OCI-LY7 (cell line): Measurements from ENCODE around the gene ACTC1. TPM values are rescaled to one million over a fixed set of nuclear protein-coding genes. Genes with fewer than 3 reads are reported as not detected.

Experiments used
- BruUV-seq: library from RNA; stranded (reverse); fragments of 400-500 nt; replicated peaks from 2 replicates; lab custom pipeline; 2021; lab: Mats Ljungman, UMichigan
- CTCF ChIA-PET: fragments of 300-600 bp; sonication (Branson Sonifier 250); formaldehyde crosslinking; loops from one replicate; lab custom pipeline; 2022; ENCODE audit warnings: antibody characterized with exemption; ENCODE audit not compliant: unreplicated experiment; lab: Charles Lee
- POLR2A ChIA-PET: fragments of 300-600 bp; sonication (Branson Sonifier 250); formaldehyde crosslinking; loops from one replicate; lab custom pipeline; 2022; ENCODE audit warnings: antibody characterized with exemption; lab: Charles Lee
- DNase-seq: peaks from one replicate; pipeline ENCODE4 v3.0.0-alpha.2; 2015; ENCODE audit warnings: low spot score
- H2AFZ ChIP-seq: fragments of 200-600 bp; sonication (generic), shearing (Covaris generic); 2 replicates; pipeline ENCODE4 v1.6.1; 2014; ENCODE audit warnings: mild to moderate bottlenecking, antibody characterized with exemption, low read length, moderate library complexity
- H3K27ac ChIP-seq: fragments of 200-600 bp; sonication (generic); 2 replicates; pipeline ENCODE4 v1.5.1; 2014; ENCODE audit warnings: mixed run types, low read depth, mild to moderate bottlenecking, moderate library complexity, low read length, inconsistent platforms; ENCODE audit not compliant: poor library complexity, severe bottlenecking
- H3K36me3 ChIP-seq: fragments of 200-600 bp; sonication (generic); 2 replicates; pipeline ENCODE4 v1.6.1; 2014; ENCODE audit warnings: mild to moderate bottlenecking, antibody characterized with exemption, low read length, moderate library complexity, mixed read lengths; ENCODE audit not compliant: insufficient read depth
- H3K4me1 ChIP-seq: fragments of 200-600 bp; sonication (generic); 2 replicates; pipeline ENCODE4 v1.5.1; 2014; ENCODE audit warnings: mild to moderate bottlenecking, low read length; ENCODE audit not compliant: insufficient read depth, poor library complexity, severe bottlenecking
- H3K4me2 ChIP-seq: fragments of 200-600 bp; sonication (generic); 2 replicates; pipeline ENCODE4 v1.6.1; 2014; ENCODE audit warnings: mild to moderate bottlenecking, low read length
- H3K4me3 ChIP-seq: fragments of 200-600 bp; sonication (generic); 2 replicates; pipeline ENCODE4 v1.5.1; 2014; ENCODE audit warnings: mild to moderate bottlenecking, low read depth, low read length; ENCODE audit not compliant: poor library complexity, severe bottlenecking
- H3K79me2 ChIP-seq: fragments of 200-600 bp; sonication (generic); 2 replicates; pipeline ENCODE4 v1.6.1; 2016; ENCODE audit warnings: low read depth, mild to moderate bottlenecking, low read length, moderate library complexity, mixed read lengths; ENCODE audit not compliant: insufficient read depth
- H3K9me2 ChIP-seq: fragments of 200-600 bp; sonication (generic); 2 replicates; pipeline ENCODE4 v1.6.1; 2016; ENCODE audit warnings: mild to moderate bottlenecking, low read length, mixed read lengths; ENCODE audit not compliant: insufficient read depth
- H3K9me3 ChIP-seq: fragments of 200-600 bp; sonication (generic); 2 replicates; pipeline ENCODE4 v1.6.1; 2014; ENCODE audit warnings: mild to moderate bottlenecking, mixed run types, low read length, mixed read lengths
- H4K20me1 ChIP-seq: fragments of 200-600 bp; sonication (generic); 2 replicates; pipeline ENCODE4 v1.6.1; 2014; ENCODE audit warnings: mild to moderate bottlenecking, antibody characterized with exemption, low read length, moderate library complexity, mixed read lengths; ENCODE audit not compliant: insufficient read depth
- CTCF ChIP-seq: fragments of 200-600 bp; sonication (generic); conservative IDR thresholded peaks from 2 replicates; pipeline ENCODE4 v1.5.1; 2014; ENCODE audit warnings: mild to moderate bottlenecking, antibody characterized with exemption, low read length, moderate library complexity, mixed read lengths
- EZH2phosphoT487 ChIP-seq: fragments of 200-600 bp; sonication (generic); IDR thresholded peaks from 2 replicates; pipeline ENCODE4 v1.6.1; 2018; ENCODE audit warnings: low read depth, borderline replicate concordance, mild to moderate bottlenecking, mixed run types, antibody characterized with exemption, low read length, moderate library complexity, mixed read lengths
- intact Hi-C: fragments of 100-400 bp; cut with micrococcal nuclease; formaldehyde crosslinking; loops from one replicate; pipeline ENCODE4 v1.10.0; 2022; ENCODE audit not compliant: unreplicated experiment
- total RNA-seq, 2 experiments: library from RNA; depleted of rRNA in 1 of 2; stranded (reverse); fragments of >200 nt in 1 of 2; shearing (Covaris generic) in 1 of 2; gene quantifications; 2 replicates each; pipeline ENCODE4 v1.2.3, GENCODE V29; 2014 to 2022

The ACTC1 gene
- total RNA-seq, 2 experiments from 2014 or later, result not detected

GRCh38 chr15:34838282-34838681 lies 42.9 kb upstream of the ACTC1 start:
- no peak overlapping the region for H3K4me3 ChIP-seq
- no peaks in the 10 kb centered on the region for H3K36me3 ChIP-seq
- BruUV-seq, result no TSS peak
- intact Hi-C loops, result no loop called here
- no peak overlapping the region for H3K4me2 ChIP-seq
- no peaks in the 10 kb centered on the region for H3K79me2 ChIP-seq
- TF ChIP-seq CTCF, result no peak
- TF ChIP-seq EZH2phosphoT487, result no peak
- POLR2A ChIA-PET, result interaction anchor here (0.6 kb wide), 1 partner anchor 113 kb away, joined by 3 read pairs; no protein-coding TSS in a partner anchor
- CTCF ChIA-PET, result no interaction called here
- H3K27ac ChIP-seq, result no peak overlapping the region
- no peaks in the 10 kb centered on the region for H3K4me1 ChIP-seq
- DNase-seq, result no peak
- no peaks in the 10 kb centered on the region for H3K9me2 ChIP-seq
- H2AFZ ChIP-seq, result no peak overlapping the region
- H3K9me3 ChIP-seq, result no peaks in the 10 kb centered on the region
- H4K20me1 ChIP-seq, result no peaks in the 10 kb centered on the region

- H3K9me2 ChIP-seq, result no peaks in the 10 kb centered on the region
- CTCF ChIA-PET, result no interaction called here
- no peak for TF ChIP-seq CTCF
- TF ChIP-seq EZH2phosphoT487, result no peak
- POLR2A ChIA-PET, result no interaction called here
- H3K9me3 ChIP-seq, result no peaks in the 10 kb centered on the region
- H4K20me1 ChIP-seq, result no peaks in the 10 kb centered on the region
- BruUV-seq, result no TSS peak
- intact Hi-C loops, result no loop called here
- no peaks in the 10 kb centered on the region for H3K36me3 ChIP-seq
- H3K4me1 ChIP-seq, result no peaks in the 10 kb centered on the region
- H3K27ac ChIP-seq, result no peak overlapping the region
- no peak overlapping the region for H2AFZ ChIP-seq
- no peak for DNase-seq
- no peak overlapping the region for H3K4me2 ChIP-seq
- no peaks in the 10 kb centered on the region for H3K79me2 ChIP-seq
- no peak overlapping the region for H3K4me3 ChIP-seq
Observed at GRCh38 chr15:34837246-34838016, 42.1 kb upstream of the ACTC1 start.

GRCh38 chr15:34828145-34828911 lies 33.0 kb upstream of the ACTC1 start:
- intact Hi-C loops, result no loop called here
- no peaks in the 10 kb centered on the region for H3K36me3 ChIP-seq
- H3K4me3 ChIP-seq, result no peak overlapping the region
- H2AFZ ChIP-seq, result no peak overlapping the region
- no TSS peak for BruUV-seq
- H3K4me2 ChIP-seq, result no peak overlapping the region
- TF ChIP-seq EZH2phosphoT487 (no peak), CTCF (no peak)
- no peak for DNase-seq
- no peaks in the 10 kb centered on the region for H3K9me2 ChIP-seq
- no peaks in the 10 kb centered on the region for H4K20me1 ChIP-seq
- H3K4me1 ChIP-seq, result no peaks in the 10 kb centered on the region
- H3K9me3 ChIP-seq, result no peaks in the 10 kb centered on the region
- no peaks in the 10 kb centered on the region for H3K79me2 ChIP-seq
- POLR2A ChIA-PET, result interaction anchor here (0.6 kb wide), 1 partner anchor 50 kb away, joined by 3 read pairs; no protein-coding TSS in a partner anchor
- H3K27ac ChIP-seq, result no peak overlapping the region
- CTCF ChIA-PET, result no interaction called here
